ENCODE measurements around the gene SLIT1.

DNA sequence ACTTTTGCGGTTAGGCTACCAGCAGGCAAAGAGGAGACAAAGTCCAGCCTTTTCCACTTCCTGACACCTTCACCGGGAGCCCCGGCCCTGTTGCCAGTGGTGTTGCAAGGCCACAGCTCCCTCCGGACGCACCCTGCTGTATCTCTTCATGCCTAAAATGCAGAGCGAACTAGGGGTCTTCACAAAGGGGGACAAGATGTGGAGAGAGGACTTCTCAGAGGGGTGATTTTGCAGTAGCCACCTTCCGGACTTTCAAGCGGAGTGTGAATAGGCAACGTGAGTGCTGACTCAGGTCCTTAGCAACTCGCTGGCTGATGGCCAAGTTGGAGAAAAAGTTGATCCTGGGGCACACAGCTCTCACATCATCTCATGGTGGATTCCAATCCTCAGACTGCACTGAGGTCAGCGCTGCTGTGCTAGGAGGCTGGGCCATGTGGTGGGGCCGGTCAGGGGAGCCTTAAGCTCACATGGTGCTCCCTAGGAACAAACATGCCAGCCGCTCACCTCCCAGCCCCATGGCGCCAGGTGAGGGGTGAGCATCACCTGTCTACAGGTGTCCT, 187.3 kb downstream of the SLIT1 start:
- TF ChIP-seq, protein P1, sequence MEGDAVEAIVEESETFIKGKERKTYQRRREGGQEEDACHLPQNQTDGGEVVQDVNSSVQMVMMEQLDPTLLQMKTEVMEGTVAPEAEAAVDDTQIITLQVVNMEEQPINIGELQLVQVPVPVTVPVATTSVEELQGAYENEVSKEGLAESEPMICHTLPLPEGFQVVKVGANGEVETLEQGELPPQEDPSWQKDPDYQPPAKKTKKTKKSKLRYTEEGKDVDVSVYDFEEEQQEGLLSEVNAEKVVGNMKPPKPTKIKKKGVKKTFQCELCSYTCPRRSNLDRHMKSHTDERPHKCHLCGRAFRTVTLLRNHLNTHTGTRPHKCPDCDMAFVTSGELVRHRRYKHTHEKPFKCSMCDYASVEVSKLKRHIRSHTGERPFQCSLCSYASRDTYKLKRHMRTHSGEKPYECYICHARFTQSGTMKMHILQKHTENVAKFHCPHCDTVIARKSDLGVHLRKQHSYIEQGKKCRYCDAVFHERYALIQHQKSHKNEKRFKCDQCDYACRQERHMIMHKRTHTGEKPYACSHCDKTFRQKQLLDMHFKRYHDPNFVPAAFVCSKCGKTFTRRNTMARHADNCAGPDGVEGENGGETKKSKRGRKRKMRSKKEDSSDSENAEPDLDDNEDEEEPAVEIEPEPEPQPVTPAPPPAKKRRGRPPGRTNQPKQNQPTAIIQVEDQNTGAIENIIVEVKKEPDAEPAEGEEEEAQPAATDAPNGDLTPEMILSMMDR (IDR thresholded peaks at IDR 0.05): no peak
- no peak for TF ChIP-seq EZH2 (IDR thresholded peaks at IDR 0.05; ENCODE audit: borderline replicate concordance, insufficient read depth, low read depth, low read length, poor library complexity, severe bottlenecking)
